Activated naive CD4-positive, alpha-beta T cell (primary cell): ENCODE results near the gene ENGASE.

ENCODE experiments used
- DNase-seq, 4 experiments: peaks; one replicate each; lab custom pipeline; 2025; lab: John Stamatoyannopoulos, UW

Gene ENGASE

DNA sequence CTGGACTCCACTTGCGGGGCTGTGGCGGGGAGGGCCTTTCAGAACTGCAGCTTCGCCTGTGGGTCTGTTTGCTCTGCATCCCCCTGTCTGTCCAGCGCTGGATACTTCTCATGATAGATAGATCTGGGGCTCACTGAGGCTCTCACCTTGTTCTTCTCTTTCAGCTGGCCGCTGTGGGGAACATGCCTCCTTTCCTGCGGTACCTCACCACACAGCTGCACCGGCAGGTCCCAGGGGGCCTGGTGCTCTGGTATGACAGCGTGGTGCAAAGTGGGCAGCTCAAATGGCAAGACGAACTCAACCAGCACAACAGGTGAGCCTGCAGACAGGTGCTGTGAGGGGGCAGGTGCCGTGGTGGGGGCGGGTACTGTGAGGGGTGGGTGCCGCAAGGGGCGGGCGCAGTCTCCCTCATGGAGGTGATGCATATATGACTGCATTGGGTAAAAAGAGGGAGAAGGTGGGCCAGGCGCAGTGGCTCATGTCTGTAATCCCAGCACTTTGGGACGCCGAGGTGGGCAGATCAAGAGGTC is 6.2 kb downstream of the ENGASE start:
- DNase-seq = no peak

DNA sequence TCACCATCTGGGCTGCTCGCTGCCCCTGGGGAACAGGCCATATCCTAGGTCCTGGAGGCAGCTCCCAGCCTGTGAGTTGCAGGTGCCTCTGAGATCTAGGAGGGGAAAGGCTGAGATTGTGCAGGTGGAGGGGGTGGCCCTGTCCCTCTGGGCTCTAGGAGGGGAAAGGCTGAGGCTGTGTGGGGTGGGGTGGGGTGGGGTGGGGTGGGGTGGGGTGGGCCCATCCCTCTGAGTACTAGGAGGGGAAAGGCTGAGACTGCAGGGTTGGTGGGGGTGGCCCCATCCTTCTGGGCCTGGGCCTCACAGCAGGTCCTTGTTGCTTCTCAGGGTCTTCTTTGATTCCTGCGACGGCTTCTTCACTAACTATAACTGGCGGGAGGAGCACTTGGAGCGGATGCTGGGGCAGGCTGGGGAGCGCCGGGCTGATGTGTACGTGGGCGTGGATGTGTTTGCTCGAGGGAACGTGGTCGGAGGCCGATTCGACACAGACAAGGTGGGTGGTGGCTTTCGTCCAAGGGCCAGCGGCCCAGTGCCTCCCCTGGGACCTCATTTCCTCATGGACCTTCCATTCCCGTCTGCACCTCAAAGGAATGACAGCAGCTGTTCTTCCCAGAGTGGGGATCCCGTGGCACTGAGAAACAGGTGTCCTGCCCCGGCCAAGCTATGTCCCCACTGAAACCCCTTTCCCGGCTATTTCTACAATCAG is 7.1 kb downstream of the ENGASE start:
- DNase-seq = no peak

DNA sequence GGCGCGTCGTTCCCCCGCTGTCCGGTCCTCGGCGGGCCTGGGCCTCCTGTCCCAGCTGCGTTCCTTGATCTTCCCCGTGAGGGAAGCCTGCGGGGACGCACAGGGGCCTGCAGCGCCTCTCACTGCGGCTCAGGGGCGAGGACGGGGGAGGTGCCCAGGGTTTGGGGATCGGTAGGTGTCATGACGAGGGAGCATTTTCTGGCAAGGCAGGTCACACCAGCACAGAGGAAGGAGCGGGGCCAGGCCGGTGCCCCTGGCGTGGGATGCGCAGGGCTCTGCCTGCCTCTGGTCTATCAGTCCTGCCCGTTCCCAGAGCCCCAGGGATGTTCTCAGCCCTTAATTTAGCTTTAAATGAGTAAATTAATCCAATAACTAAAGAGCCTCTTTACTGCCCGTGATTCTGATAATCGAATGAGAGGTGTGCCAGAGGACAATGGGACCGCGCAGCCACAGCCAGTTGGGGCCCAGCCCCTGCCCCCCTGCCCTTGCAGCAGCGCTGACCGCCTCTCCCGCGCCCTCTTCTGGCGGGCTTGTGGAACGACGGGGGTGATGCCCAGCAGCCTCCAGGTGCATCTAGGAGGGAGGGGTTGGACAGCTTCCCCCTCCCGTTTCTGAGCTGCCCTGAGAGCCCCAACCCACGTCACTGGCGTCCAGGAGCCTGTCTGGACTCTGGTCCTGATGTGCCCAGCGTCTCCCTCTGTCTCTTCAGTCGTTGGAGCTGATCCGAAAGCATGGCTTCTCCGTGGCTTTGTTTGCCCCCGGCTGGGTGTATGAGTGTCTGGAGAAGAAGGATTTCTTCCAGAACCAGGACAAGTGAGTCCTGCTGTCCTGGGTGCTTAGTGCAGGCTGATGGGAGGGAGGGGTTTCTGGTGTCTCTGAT is 7.9 kb downstream of the ENGASE start:
- peak in 2 of 4 experiments; percentile 31 to 33 for DNase-seq

DNA sequence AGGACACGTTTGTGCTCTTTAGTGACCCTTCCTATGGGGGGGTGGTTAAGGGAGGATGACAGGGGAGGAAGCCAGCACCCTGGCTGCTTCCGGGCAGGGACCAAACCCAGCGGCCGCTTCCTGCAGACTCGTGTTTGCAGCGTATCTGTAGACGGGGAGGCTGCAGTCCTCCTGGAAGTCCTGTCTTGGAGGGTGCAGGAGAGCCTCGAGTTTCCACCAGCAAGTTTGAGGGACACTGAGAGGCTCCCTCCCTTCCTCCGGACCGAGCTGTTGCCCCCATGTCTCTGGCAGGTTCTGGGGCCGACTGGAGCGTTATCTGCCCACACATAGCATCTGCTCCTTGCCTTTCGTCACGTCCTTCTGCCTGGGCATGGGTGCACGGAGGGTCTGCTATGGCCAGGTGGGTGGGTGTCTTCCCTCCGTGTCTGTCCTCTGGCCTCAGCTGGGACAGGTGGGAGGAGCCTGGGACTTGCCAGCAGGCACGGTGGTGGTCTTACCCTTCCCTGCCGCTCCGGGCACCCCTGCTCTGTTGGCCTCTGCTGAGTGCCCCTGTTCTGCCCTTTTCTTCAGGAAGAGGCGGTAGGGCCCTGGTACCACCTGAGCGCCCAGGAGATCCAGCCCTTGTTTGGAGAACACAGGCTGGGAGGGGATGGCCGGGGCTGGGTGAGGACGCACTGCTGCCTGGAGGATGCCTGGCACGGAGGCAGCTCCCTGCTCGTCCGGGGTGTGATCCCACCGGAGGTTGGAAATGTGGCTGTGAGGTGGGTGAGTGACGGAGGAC is 8.8 kb downstream of the ENGASE start:
- DNase-seq = no peak

DNA sequence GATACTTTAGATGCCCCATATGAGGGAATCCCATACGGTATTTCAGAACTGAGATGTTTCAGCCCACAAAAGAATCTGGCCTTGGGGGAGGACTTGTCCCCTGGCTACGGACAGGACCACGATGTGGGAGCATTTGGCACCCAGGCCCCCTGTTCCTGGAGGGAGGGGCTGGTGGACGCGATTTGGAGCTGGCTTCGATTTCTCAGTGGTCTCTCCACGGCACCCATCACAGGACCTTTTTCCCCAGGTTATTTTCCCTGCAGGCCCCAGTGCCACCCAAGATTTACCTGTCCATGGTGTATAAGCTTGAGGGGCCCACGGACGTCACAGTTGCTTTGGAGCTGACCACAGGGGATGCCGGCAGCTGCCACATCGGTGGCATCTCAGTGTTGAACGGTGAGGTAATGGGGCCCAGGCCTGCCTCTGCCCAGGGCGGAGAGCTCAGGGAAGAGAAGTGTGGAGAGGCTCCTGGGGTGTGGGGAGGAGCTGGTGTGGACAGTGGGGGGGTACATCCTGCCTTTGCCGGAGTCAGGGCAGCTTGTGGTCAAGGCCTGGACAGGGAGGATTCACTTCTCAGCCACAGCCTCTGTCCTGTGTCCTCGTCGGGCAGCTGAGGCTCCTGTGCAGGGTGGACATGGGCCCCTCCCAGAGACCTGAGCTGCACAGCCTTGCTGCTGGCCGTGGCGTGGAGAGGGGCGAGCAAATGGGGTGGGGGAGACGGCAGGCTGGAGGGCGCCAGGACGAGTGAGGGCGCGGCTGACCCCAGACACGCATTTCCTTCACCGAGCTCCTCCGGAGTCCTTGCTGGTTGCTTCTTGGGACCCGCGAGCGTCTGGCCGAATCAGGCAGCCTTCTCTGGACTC is 9.9 kb downstream of the ENGASE start:
- DNase-seq = no peak

DNA sequence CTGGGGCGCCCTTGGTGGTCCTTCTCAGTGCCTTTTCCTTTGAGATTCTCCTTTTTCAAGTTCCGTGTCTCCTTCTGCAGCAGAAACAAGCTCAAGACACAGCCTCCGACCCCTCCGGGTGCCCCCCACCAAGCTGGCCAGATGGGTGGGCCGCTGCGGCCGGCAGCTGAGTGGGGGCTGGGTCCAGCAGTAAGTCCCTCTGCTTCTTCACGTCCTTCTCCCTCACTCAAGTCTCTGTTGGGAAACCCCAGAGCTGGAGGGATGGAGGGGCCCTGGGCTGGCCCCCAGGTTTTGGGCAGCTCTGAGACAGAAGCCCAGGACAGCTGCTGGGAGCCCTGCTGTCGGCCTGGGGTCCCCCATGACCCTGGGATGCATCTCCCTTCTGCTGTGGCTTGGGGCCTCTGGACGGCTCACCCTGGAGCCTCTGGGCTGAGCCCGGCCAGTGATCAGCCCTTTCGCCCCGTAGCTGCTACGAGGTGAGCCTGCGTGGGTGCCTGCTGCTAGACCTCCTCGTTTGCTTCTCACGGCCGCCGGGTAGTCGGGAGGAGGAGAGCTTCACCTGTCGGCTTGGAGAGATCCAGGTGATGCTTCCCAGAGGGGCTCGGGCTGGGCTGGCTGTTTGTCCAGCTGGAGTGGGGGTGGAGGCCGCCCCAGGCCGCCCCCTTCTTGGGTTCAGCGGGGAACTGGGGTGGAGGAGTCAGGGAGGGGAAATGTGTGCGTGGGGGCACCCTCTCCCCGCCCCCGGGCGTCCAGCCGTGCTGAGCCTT is 10.7 kb downstream of the ENGASE start:
- DNase-seq = no peak

DNA sequence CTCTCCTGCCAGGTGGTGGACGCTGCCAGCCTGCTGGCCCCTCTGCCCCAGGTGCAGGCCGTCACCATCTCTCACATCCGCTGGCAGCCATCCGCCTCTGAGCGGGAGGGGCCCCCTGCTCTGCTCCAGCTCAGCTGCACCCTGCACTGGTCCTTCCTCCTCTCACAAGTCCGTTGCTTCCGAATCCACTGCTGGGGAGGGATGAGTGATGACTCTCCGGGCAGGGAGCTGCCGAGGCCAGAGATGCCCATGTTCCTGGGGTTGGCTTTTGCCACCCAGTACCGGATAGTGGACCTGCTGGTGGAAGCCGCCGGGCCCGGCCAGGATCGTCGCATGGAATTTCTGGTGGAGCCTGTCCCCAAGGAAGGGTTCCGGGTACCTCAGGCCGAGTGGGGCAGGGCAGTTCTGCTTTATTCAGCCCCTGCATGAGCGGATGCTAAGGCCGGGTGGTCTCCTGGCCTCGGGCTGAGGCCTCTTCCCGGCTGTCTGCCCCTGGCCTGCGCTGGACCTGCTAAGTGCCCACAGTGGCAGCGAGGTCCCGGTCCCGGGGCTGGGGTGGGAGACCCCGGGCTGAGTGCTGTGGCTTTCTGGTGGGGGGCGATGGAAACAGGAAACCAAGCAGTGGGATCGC is 11.4 kb downstream of the ENGASE start:
- DNase-seq = no peak

DNA sequence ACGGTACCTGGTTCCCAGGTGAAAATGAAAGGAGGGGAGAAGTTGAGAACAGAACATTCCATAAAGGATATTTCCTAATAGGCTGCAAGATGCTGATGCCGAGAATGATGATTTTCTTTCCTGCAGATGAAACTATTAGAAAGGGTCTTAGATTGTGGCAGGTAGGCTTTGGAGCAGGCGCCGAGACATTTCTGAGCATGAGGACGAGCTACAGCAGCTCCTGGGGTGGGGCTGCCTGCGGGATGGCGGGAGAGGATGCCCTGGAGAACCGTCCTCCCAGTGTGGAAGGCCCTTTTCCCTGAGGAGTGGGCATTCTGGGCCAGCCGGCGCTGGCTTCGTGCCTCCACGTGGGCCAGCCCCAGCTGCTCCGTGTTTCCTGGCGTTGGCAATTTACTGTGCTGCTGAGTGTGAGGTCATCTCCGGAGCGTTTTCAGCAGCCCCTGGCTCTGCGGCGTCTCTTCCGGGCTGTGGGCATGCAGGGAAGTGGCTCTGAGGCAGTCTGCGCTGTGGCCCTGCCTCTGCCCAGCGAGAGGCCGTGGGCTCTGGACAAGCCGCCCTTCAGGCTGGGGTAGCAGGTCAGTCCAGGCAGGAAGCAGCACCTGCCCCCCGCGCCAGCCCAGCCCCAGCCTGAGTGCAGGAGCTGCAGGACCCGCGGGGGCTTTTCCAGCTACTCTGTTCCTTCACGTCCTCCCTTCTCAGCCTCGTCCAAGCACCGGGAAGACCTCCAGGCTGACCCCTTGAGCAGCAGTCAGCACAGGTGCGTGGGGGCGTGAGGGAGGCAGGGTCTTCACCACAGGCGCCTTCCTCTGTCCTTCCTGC is 12.2 kb downstream of the ENGASE start:
- no peak for DNase-seq

DNA sequence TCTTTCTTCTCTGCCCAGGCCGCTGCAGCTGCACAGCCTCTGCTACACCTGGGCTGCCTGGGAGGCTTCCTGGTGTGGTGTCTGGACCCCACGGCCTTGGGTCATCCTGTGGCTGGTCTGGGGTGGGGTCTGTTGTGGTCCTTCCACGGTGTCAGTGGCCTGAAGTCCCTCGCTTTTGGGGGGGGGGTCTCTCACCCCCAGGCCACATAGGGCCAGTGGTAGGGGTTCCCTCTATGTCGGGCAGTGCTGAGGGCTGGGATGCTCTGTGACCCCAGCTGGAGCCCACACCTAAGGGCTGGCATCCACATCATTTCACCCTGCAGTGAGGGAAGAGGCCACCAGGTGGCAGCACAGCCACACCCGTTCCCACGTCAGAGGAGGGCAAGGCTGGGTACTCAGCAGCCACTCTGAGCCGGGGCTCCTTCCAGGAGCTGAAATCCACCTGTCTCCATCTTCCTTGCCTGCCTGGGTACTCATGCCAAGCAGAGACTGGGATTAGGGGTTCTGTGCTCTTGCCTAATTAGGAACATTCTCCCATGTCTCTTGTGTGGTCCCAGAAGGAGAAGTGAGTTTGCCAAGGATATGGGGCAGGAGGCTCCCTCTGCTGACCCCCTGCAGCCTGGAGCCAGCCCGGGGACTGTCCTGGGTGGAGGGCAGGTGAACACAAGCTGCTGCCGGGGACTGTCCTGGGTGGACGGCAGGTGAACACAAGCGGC is 13.0 kb downstream of the ENGASE start:
- peak; percentile 51 to 65 (median 53) for DNase-seq

DNA sequence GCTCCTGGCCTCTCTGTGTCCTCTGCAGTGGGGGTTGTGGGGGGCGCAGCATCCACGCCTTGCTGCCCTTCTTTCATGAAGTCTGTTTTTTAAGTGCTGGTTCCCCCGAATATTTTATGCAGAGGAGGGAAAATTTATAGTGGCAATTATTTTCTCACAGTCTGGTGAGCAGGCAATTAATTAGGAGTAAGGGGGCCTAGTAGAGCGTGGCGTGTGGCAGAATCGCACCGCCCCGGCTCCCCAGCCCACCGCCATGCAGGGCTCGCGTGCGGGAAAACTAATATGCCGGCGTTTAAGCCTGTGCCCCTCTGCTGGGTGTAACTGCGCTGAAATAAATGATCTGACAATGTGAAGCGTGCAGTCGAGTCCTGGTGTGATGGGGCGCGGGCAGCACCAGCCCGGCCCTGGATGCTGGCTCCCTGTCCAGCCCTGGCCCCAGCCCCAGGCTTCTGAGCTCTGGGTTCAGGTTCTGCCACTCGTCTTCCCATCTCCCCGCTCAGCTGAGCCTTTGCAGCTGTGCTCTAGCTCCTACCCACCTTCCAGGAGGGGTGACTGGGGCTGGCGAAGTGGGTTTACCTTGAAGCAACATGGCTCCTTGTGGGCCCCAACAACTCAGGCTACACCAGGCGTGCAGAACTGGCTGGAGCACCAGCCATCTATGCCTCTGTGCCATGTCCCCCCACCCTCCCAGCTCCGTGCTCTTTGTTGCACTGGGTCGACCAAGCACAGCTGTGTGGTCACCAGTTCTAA is 13.8 kb downstream of the ENGASE start:
- DNase-seq = no peak

DNA sequence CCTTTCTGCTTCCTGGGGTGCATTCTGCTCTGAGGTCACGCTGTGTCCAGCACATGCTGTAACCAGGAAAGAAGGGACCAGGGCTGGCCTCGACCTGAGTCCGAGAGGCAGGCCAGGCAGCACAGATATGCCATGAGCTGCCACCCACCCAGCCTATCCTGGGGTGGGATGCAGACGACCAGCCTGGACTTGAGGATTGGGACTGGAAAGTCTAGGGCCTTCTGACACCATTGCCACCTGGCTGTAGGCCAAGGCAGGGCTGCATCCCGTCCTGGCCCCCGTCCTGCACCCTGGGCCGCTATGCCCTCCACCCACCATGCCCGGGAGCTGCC is 14.3 kb downstream of the ENGASE start:
- DNase-seq = no peak

DNA sequence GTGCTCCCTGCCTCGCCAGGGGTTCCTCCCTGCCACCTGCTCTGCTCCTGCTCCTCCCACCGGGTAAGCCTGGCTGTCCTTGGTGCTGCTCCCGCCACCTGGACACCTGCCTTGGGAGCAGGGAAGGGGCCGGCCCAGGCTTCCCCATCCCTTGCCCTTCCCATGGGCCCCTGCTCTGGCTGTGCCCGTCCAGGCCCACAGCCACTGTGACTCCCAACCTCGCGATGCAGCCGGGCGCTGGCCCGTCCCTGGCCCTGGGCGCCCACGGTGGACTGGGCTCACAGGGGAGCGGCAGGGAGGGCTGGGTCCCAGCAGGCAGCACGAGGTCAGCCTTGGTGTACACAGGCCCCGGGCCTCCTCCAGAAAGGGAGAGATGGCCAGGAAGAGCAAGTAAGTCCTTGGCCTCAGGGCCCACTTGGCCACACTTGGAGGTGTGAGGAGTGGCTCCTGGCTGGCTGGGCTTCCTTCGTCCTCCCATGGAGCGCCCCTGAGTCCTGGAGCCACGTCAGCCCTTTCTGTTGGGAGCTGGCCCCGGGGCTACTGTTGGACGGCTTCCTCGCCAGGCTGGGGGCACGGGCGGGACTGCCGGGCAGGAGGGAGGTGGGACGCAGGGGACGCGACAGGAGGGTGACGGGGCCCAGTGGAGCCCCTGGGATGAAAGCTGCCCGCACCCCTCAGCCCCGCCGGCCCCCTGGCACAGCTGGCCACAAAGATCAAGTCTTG is 15.3 kb downstream of the ENGASE start:
- no peak for DNase-seq

DNA sequence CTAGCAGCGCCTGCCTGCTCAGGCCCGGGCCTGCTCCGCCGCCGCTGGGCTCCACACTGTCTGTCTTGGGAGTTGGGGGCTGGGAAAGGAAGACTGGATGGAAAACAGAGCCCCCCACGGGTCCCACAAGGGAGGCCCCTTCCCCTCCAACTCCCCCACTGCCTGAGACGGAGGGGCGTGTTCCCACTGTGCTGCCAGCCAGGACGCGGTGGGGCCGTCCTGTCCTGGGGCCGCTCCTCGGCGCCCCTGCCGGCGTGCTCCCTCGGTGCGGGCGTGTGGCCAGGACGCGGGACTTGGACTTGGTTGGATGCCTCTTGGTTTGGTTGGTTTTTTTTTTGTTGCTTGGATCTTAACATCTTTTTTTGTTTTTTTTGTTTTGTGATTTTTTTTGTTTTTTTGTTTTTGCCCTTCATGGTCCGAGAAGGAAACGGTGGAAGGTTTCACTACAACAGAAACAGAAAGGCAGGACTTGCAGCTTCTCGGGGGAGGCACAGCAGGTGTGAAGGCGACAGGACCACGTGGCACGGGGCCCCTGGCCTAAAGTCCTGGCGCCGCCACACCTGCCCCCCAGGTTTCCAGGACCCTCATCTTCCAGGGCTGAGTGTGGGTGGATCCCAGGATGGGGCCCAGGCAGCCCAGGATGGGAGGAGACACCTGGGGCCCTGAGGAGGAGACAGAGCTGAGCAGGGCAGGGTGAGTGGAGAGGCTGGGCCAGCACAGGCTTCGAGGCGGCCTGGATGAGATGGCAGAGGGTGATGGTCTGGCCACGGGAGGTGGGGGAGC is 16.0 kb downstream of the ENGASE start:
- DNase-seq = no peak

DNA sequence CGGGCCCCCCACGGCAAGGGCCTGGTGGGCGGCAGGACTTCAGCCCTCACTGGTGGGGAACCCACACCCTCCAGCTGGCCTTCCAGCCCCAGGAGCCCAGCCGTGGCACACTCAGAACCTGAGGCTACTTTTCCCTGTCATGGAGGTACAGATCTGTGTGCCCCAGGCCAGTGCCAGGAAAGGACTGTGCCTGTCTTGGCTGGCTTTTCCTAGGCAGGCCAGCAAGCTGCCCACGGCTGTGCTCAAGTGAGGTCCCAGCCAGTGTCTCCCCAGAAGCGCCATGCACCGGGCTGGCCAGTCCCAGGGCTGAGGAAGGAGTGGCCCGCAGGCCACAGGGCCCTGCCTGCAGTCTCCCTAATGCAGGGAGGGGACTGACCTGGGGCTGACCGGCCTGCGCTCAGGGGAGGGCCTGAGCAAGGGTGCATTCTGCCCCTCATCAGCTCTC is 16.6 kb downstream of the ENGASE start:
- DNase-seq = no peak

DNA sequence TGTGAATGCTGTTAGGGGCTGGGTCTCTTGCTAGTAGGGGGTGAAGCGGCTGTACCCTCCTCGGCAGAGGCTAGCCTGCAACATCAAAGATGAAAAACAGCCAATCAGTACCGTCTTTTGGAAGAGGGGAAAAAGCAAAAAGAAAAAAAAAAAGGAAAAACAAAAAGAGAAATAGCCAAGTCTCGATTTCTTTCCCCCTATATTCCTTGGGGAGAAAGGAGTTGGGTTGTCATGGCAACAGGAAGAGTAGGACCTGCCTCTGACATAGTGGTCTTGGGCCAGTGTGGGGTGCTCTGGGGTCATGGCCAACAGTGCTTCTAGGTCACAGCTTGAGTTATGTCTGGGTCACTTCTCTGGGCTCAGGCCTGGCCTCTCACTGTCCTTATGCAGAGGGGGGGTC is 17.9 kb downstream of the ENGASE start:
- no peak for DNase-seq

DNA sequence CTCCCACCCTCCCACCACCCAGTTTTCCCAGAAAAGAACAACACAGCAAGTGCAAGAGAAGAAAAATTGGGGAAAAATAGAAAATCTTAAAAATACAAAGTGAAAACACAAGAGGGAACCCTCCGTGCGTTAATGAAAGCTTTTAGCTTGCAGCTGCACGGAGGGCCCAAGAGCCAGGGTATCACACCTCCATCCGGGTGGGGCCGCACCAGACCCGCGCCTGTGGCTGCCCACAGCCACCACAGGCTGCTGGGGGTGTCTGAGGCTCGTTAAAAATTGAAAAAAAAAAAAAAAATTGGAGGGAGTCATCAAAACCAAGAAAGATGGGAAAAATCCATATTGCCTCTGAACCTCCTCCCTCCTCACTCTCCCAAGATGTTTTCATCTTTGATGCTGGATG is 18.6 kb downstream of the ENGASE start:
- DNase-seq = no peak
